ACHN (cell line): ENCODE measurements around the gene SERPINA4.

Experiments used
- DNase-seq: peaks from one replicate; pipeline ENCODE4 v3.0.0-alpha.2; 2015
- in situ Hi-C: cut with HindIII; loops from 2 replicates; pipeline ENCODE4 v1.10.0; 2017; ENCODE audit warnings: low sequenced_read_pairs, low pct_ligation_motif_present, low pct_unique_long_range_greater_than_20kb

SERPINA4 gene

GRCh38 chr14:94541234-94541975 is 19.8 kb upstream of the SERPINA4 start:
- in situ Hi-C loops, result no loop called here
- no peak for DNase-seq

GRCh38 chr14:94542111-94542810 is 19.0 kb upstream of the SERPINA4 start:
- no peak for DNase-seq
- in situ Hi-C loops, result no loop called here

- no peak for DNase-seq
- in situ Hi-C loops, result no loop called here
These were observed 18.3 kb upstream of the SERPINA4 start for GRCh38 chr14:94542811-94543440.

GRCh38 chr14:94543449-94544124 is 17.7 kb upstream of the SERPINA4 start:
- DNase-seq, result no peak
- in situ Hi-C loops, result no loop called here

GRCh38 chr14:94544726-94545125 is 16.5 kb upstream of the SERPINA4 start:
- DNase-seq, result no peak
- in situ Hi-C loops, result no loop called here

- DNase-seq, result no peak
- in situ Hi-C loops, result no loop called here
These were observed 16.0 kb upstream of the SERPINA4 start for GRCh38 chr14:94545131-94545841.

- in situ Hi-C loops, result no loop called here
- no peak for DNase-seq
These were observed 14.0 kb upstream of the SERPINA4 start for GRCh38 chr14:94547151-94547680.

GRCh38 chr14:94547726-94548125 is 13.5 kb upstream of the SERPINA4 start:
- DNase-seq, result no peak

GRCh38 chr14:94548131-94548998 is 12.9 kb upstream of the SERPINA4 start:
- no peak for DNase-seq
- in situ Hi-C loops, result no loop called here

More at GRCh38 chr14:94547726-94548125, 13.5 kb upstream of the SERPINA4 start:
- in situ Hi-C loops, result no loop called here

GRCh38 chr14:94548999-94549985 is 11.9 kb upstream of the SERPINA4 start:
- in situ Hi-C loops, result no loop called here
- DNase-seq, result peak; percentile 44

GRCh38 chr14:94550041-94550440 is 11.2 kb upstream of the SERPINA4 start:
- DNase-seq, result no peak
- in situ Hi-C loops, result no loop called here

- in situ Hi-C loops, result no loop called here
- no peak for DNase-seq
These were observed 5.3 kb upstream of the SERPINA4 start for GRCh38 chr14:94555991-94556390.

- in situ Hi-C loops, result no loop called here
- no peak for DNase-seq
These were observed 3.9 kb upstream of the SERPINA4 start for GRCh38 chr14:94557327-94557726.

GRCh38 chr14:94558842-94559241 is 2.4 kb upstream of the SERPINA4 start:
- no peak for DNase-seq
- in situ Hi-C loops, result no loop called here

- in situ Hi-C loops, result no loop called here
- DNase-seq, result no peak
These were observed 1.5 kb upstream of the SERPINA4 start for GRCh38 chr14:94559638-94560290.

GRCh38 chr14:94560291-94560665 is 964 bp upstream of the SERPINA4 start:
- in situ Hi-C loops, result no loop called here

More at GRCh38 chr14:94560291-94560665, 964 bp upstream of the SERPINA4 start:
- DNase-seq, result no peak
